Measurements from ENCODE around the gene SLC12A7. TPM values are rescaled to one million over a fixed set of nuclear protein-coding genes. Genes with fewer than 3 reads are reported as not detected.
A peak's percentile ranks its signal among the peaks of the same experiment; 100 is the strongest.

Gene SLC12A7
- total RNA-seq, 1 experiment from 2014 or later = 30.8 TPM

- H3K9me3 ChIP-seq (ENCODE audit: control insufficient read depth, low read depth, low read length) = no peaks in the 10 kb centered on the region
- H3K9ac ChIP-seq (ENCODE audit: extremely low read depth, insufficient read length, low read length) = no peak overlapping the region
- no peaks in the 10 kb centered on the region for H3K79me1 ChIP-seq (ENCODE audit: insufficient read depth, low read depth, low read length, poor library complexity, severe bottlenecking)
- H4K8ac ChIP-seq (replicated peaks; ENCODE audit: insufficient read length, low read depth, low read length) = no peak overlapping the region
- no peak overlapping the region for H3K56ac ChIP-seq (ENCODE audit: insufficient read length, low read depth, low read length)
- H3K27ac ChIP-seq (ENCODE audit: insufficient read length, low read depth, low read length) = no peak overlapping the region
- no peak overlapping the region for H2BK20ac ChIP-seq (ENCODE audit: low read depth, low read length, poor library complexity, severe bottlenecking)
- H2BK12ac ChIP-seq (ENCODE audit: insufficient read length, low read depth, low read length) = no peak overlapping the region
- H3T11ph ChIP-seq (ENCODE audit: low read length) = no peak overlapping the region
- Mint-ChIP-seq H3K36me3 (ENCODE audit: insufficient read depth in 1 of 3, low read depth in 3 of 3) (peaks cover 5 to 45% (median 20%) of the 10 kb centered on the region in 3 experiments; a peak in 6 of 7 replicates), H3K4me1 (no peaks in the 10 kb centered on the region), H3K4me3 (no peak overlapping the region), H3K27me3 (ENCODE audit: low read depth) (no peaks in the 10 kb centered on the region), H3K27ac (peak overlapping the region in 1 of 3 experiments; percentile 49; a peak in 1 of 7 replicates), H3K9me3 (no peaks in the 10 kb centered on the region)
- no peak for DNase-seq
- H3K4me2 ChIP-seq (ENCODE audit: insufficient read depth, insufficient read length, low read length) = no peak overlapping the region
- WGBS (ENCODE audit: extremely low coverage, insufficient read length, low lambda C conversion rate) = no CpG with 5 or more reads among the region's 31 CpGs
- H3K27me3 ChIP-seq (ENCODE audit: insufficient read depth, low read length) = no peaks in the 10 kb centered on the region
- TF ChIP-seq CTCF (conservative IDR thresholded peaks at IDR 0.05) = no peak
- no peaks in the 10 kb centered on the region for H4K20me1 ChIP-seq (ENCODE audit: control insufficient read depth, insufficient read depth, insufficient read length)
- H3K79me2 ChIP-seq (ENCODE audit: insufficient read depth, low read length) = no peaks in the 10 kb centered on the region
- H4K5ac ChIP-seq (ENCODE audit: insufficient read length, low read depth, low read length) = no peak overlapping the region
- no peak overlapping the region for H2BK15ac ChIP-seq (ENCODE audit: low read depth, low read length)
- H3K4ac ChIP-seq (ENCODE audit: low read depth, low read length) = no peak overlapping the region
- no peak overlapping the region for H2AFZ ChIP-seq (ENCODE audit: low read length)
- H3K14ac ChIP-seq (ENCODE audit: insufficient read depth, low read length) = no peak overlapping the region
- no peak overlapping the region for H2BK5ac ChIP-seq (ENCODE audit: insufficient read length, low read length)
- no peaks in the 10 kb centered on the region for H3K23me2 ChIP-seq (ENCODE audit: insufficient read length, low read depth, low read length, poor library complexity, severe bottlenecking)
- no peak overlapping the region for H4K91ac ChIP-seq (ENCODE audit: insufficient read length, low read depth, low read length)
- no peak overlapping the region for H2BK120ac ChIP-seq (ENCODE audit: low read depth, low read length, poor library complexity, severe bottlenecking)
- H2AK5ac ChIP-seq (ENCODE audit: insufficient read length, low read length) = no peak overlapping the region
- H3K4me1 ChIP-seq (ENCODE audit: insufficient read depth, low read length) = no peaks in the 10 kb centered on the region
- no peak overlapping the region for H3K18ac ChIP-seq (ENCODE audit: insufficient read length, low read depth, low read length)
- no peak overlapping the region for H3K23ac ChIP-seq (ENCODE audit: insufficient read length, low read depth, low read length)
Measured at GRCh38 chr5:1086871-1087270, 25.0 kb downstream of the SLC12A7 start.

All from H9 (cell line).